OCI-LY7 (cell line): ENCODE data around the gene C1orf21.

Experiments used
- EZH2phosphoT487 ChIP-seq: fragments of 200-600 bp; sonication (generic); IDR thresholded peaks from 2 replicates; pipeline ENCODE4 v1.6.1; 2018; ENCODE audit warnings: low read depth, borderline replicate concordance, mild to moderate bottlenecking, mixed run types, antibody characterized with exemption, low read length, moderate library complexity, mixed read lengths
- TF ChIP-seq, protein P1 (sequence below): fragments of 200-600 bp; sonication (generic); conservative IDR thresholded peaks from 2 replicates; pipeline ENCODE4 v1.5.1; 2014; ENCODE audit warnings: mild to moderate bottlenecking, antibody characterized with exemption, low read length, moderate library complexity, mixed read lengths

DNA sequence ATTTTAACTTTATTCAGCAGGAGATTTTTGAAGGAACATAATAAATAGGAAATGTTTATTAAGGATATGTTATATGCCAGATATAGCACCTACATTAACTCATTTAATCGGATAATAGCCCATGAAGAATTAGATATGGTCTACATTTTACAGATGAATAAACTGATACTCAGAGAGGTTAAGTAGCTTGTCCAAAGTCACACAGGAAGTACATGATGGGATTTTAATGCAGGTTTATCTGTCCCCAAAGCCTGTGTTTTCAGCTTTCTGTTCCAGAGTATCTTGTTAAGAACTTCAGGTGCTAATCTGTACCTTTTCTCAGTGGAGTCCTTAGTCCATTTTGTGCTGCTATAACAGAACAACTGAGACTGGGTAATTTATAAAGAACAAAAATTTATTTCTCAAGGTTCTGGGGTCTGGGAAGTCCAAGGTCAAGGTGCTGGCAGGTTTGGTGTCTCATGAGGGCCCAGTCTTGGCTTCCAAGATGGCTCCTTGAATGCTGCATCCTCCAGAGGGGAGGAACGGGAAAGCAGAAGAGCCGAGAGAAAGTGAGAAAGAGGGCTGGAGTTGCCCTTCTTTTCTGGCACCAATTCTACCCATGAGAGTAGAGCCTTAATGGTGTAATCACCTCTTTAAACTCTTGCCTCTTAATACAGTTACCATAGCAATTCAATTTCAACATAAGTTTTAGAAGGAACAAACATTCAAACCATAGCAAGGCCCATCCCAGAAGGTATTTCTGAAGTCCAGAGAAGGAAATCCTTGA, 17.3 kb downstream of the C1orf21 start:
- TF ChIP-seq, protein P1, sequence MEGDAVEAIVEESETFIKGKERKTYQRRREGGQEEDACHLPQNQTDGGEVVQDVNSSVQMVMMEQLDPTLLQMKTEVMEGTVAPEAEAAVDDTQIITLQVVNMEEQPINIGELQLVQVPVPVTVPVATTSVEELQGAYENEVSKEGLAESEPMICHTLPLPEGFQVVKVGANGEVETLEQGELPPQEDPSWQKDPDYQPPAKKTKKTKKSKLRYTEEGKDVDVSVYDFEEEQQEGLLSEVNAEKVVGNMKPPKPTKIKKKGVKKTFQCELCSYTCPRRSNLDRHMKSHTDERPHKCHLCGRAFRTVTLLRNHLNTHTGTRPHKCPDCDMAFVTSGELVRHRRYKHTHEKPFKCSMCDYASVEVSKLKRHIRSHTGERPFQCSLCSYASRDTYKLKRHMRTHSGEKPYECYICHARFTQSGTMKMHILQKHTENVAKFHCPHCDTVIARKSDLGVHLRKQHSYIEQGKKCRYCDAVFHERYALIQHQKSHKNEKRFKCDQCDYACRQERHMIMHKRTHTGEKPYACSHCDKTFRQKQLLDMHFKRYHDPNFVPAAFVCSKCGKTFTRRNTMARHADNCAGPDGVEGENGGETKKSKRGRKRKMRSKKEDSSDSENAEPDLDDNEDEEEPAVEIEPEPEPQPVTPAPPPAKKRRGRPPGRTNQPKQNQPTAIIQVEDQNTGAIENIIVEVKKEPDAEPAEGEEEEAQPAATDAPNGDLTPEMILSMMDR, result no peak
- TF ChIP-seq EZH2phosphoT487, result no peak
